ENCODE results near the gene IMPDH1.
A peak's percentile ranks its signal among the peaks of the same experiment; 100 is the strongest.

IMPDH1 gene

GRCh38 chr7:128390871-128391565 is 18.8 kb downstream of the IMPDH1 start:
- ChIA-PET CTCF (interaction anchor here (1.1 to 1.4 kb wide), 2 partner anchors 10 to 43 kb away, joined by 3 to 5 read pairs; no protein-coding TSS in a partner anchor), POLR2A (ENCODE audit: low non-redundant PET) (no interaction called here)
- DNase-seq (ENCODE audit: low spot score), result no peak
- H3K27ac ChIP-seq, result peak overlapping the region; percentile 24; the same call in 1 of the 2 replicates
- TF ChIP-seq CTCF (conservative IDR thresholded peaks at IDR 0.05; ENCODE audit: low read depth), result no peak

GRCh38 chr7:128389618-128390329 is 20.0 kb downstream of the IMPDH1 start:
- ChIA-PET CTCF (interaction anchor here (1.0 to 4.8 kb wide), 2 partner anchors 40 to 42 kb away, joined by 4 to 87 read pairs; no protein-coding TSS in a partner anchor), POLR2A (ENCODE audit: low non-redundant PET) (interaction anchor here (0.8 kb wide), 1 partner anchor 10 kb away, joined by 4 read pairs; no protein-coding TSS in a partner anchor)
- TF ChIP-seq CTCF (conservative IDR thresholded peaks at IDR 0.05; ENCODE audit: low read depth), result no peak
- DNase-seq (ENCODE audit: low spot score), result no peak
- H3K27ac ChIP-seq, result no peak overlapping the region

GRCh38 chr7:128389085-128389617 is 20.6 kb downstream of the IMPDH1 start:
- H3K27ac ChIP-seq, result no peak overlapping the region
- no peak for TF ChIP-seq CTCF (conservative IDR thresholded peaks at IDR 0.05; ENCODE audit: low read depth)
- CTCF ChIA-PET, result interaction anchor here (1.0 to 4.8 kb wide), 2 partner anchors 40 to 42 kb away, joined by 4 to 87 read pairs; no protein-coding TSS in a partner anchor
- no peak for DNase-seq (ENCODE audit: low spot score)
- POLR2A ChIA-PET (ENCODE audit: low non-redundant PET), result interaction anchor here (0.8 kb wide), 1 partner anchor 11 kb away, joined by 4 read pairs; no protein-coding TSS in a partner anchor

GRCh38 chr7:128388145-128388485 is 21.7 kb downstream of the IMPDH1 start:
- H3K27ac ChIP-seq, result no peak overlapping the region
- DNase-seq (ENCODE audit: low spot score), result no peak
- POLR2A ChIA-PET (ENCODE audit: low non-redundant PET), result no interaction called here
- CTCF ChIA-PET, result interaction anchor here (0.5 to 4.8 kb wide), 11 partner anchors 9 to 996 kb away, joined by 3 to 87 read pairs (median 4); partner anchors contain the start of gene RBM28
- TF ChIP-seq CTCF (conservative IDR thresholded peaks at IDR 0.05; ENCODE audit: low read depth), result no peak

GRCh38 chr7:128387216-128388144 is 22.3 kb downstream of the IMPDH1 start:
- DNase-seq (ENCODE audit: low spot score), result peak; percentile 85
- TF ChIP-seq CTCF (conservative IDR thresholded peaks at IDR 0.05; ENCODE audit: low read depth), result peak; percentile 96
- POLR2A ChIA-PET (ENCODE audit: low non-redundant PET), result no interaction called here

More at GRCh38 chr7:128387216-128388144, 22.3 kb downstream of the IMPDH1 start:
- CTCF ChIA-PET, result interaction anchor here (0.5 to 4.8 kb wide), 13 partner anchors 10 to 1109 kb away, joined by 3 to 87 read pairs (median 4); partner anchors contain the start of gene RBM28
- 0 out of 2 replicates have a peak overlapping the region, but pooled peaks have one; percentile 4 for H3K27ac ChIP-seq
